ENCODE measurements around the gene CACNA1C.
A peak's percentile ranks its signal among the peaks of the same experiment; 100 is the strongest.

DNA sequence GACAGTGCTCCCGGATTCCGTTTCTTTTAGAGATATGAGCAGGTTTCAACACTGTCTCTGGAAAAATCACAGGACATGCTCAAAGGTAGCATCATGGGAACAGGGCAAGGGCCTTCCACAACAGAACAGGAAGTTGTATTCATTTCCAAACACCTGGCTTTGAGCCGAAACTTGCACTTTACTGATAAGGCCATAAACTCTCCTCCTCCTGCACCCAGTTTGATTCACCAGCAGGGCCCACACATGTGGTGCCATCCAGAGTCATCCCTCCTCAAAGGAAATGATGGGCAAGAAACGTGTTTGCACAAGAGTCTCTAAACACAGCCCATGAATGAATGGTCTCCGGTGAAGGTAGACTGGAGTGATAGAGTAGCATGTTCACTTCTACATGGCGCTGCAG is 473.6 kb downstream of the CACNA1C start:
- TF ChIP-seq, protein P1, sequence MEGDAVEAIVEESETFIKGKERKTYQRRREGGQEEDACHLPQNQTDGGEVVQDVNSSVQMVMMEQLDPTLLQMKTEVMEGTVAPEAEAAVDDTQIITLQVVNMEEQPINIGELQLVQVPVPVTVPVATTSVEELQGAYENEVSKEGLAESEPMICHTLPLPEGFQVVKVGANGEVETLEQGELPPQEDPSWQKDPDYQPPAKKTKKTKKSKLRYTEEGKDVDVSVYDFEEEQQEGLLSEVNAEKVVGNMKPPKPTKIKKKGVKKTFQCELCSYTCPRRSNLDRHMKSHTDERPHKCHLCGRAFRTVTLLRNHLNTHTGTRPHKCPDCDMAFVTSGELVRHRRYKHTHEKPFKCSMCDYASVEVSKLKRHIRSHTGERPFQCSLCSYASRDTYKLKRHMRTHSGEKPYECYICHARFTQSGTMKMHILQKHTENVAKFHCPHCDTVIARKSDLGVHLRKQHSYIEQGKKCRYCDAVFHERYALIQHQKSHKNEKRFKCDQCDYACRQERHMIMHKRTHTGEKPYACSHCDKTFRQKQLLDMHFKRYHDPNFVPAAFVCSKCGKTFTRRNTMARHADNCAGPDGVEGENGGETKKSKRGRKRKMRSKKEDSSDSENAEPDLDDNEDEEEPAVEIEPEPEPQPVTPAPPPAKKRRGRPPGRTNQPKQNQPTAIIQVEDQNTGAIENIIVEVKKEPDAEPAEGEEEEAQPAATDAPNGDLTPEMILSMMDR (IDR thresholded peaks at IDR 0.05) = peak in 3 of 6 experiments; percentile 17 to 38 (median 31)
- TF ChIP-seq POLR2A (IDR thresholded peaks at IDR 0.05) = no peak
